ENCODE data around the gene EGFL7.
A peak's percentile ranks its signal among the peaks of the same experiment; 100 is the strongest.

The EGFL7 gene

GRCh38 chr9:136662656-136663581, at the start of gene EGFL7:
Gene EGFL7 (plus strand): TSS chr9:136662916. CDS start chr9:136668283, 5,367 bp downstream.
- no peak for DNase-seq

GRCh38 chr9:136613824-136614371, 48.8 kb upstream of the EGFL7 start:
- DNase-seq: no peak

GRCh38 chr9:136614372-136614922, 48.3 kb upstream of the EGFL7 start:
- DNase-seq: no peak

- DNase-seq: no peak
These were observed 47.6 kb upstream of the EGFL7 start for GRCh38 chr9:136614967-136615623.

- DNase-seq: peak in 1 of 2 donors; percentile 29
These were observed 46.9 kb upstream of the EGFL7 start for GRCh38 chr9:136615631-136616306.

- no peak for DNase-seq
These were observed 46.4 kb upstream of the EGFL7 start for GRCh38 chr9:136616307-136616635.

- no peak for DNase-seq
These were observed 45.6 kb upstream of the EGFL7 start for GRCh38 chr9:136616948-136617695.

- DNase-seq: peak in 1 of 2 donors; percentile 21
These were observed 44.8 kb upstream of the EGFL7 start for GRCh38 chr9:136617746-136618579.

GRCh38 chr9:136618580-136619547, 43.9 kb upstream of the EGFL7 start:
- peak; percentile 22 to 73 for DNase-seq

GRCh38 chr9:136619742-136620440, 42.8 kb upstream of the EGFL7 start:
- peak; percentile 11 to 64 for DNase-seq

- DNase-seq: no peak
These were observed 42.2 kb upstream of the EGFL7 start for GRCh38 chr9:136620441-136621018.

GRCh38 chr9:136621019-136621733, 41.5 kb upstream of the EGFL7 start:
- DNase-seq: no peak

- no peak for DNase-seq
These were observed 41.0 kb upstream of the EGFL7 start for GRCh38 chr9:136621734-136622093.

- DNase-seq: no peak
These were observed 40.2 kb upstream of the EGFL7 start for GRCh38 chr9:136622538-136622948.

GRCh38 chr9:136623016-136623841, 39.5 kb upstream of the EGFL7 start:
- DNase-seq: no peak

GRCh38 chr9:136623842-136624183, 38.9 kb upstream of the EGFL7 start:
- no peak for DNase-seq

GRCh38 chr9:136624184-136624951, 38.3 kb upstream of the EGFL7 start:
- DNase-seq: no peak

Data from CD4-positive, alpha-beta T cell treated with Interleukin-4 for 1 hour (primary cell).